OCI-LY1 (cell line): ENCODE results near the gene KCNE2.

ENCODE experiments used
- H2AFZ ChIP-seq: fragments of 200-600 bp; sonication (generic), shearing (Covaris generic); 2 replicates; pipeline ENCODE4 v1.6.0; 2014; ENCODE audit warnings: antibody characterized with exemption, mild to moderate bottlenecking, low read length
- H3F3A ChIP-seq: fragments of 200-600 bp; sonication (generic), shearing (Covaris generic); 2 replicates; pipeline ENCODE4 v1.6.0; 2014; ENCODE audit warnings: mild to moderate bottlenecking, antibody characterized with exemption, low read length, moderate library complexity; ENCODE audit not compliant: insufficient read depth
- H3K27ac ChIP-seq: fragments of 200-600 bp; sonication (generic); 2 replicates; pipeline ENCODE4 v1.5.1; 2014; ENCODE audit warnings: low read length, mixed run types, mild to moderate bottlenecking, low read depth; ENCODE audit not compliant: poor library complexity, severe bottlenecking
- H3K27me3 ChIP-seq: fragments of 200-600 bp; sonication (generic); 2 replicates; pipeline ENCODE4 v1.6.0; 2014; ENCODE audit warnings: antibody characterized with exemption, mild to moderate bottlenecking, low read length, moderate library complexity; ENCODE audit not compliant: insufficient read depth
- H3K36me3 ChIP-seq: fragments of 200-600 bp; sonication (generic); 2 replicates; pipeline ENCODE4 v1.6.1; 2014; ENCODE audit warnings: mild to moderate bottlenecking, antibody characterized with exemption, low read length, moderate library complexity, mixed read lengths; ENCODE audit not compliant: insufficient read depth
- H3K4me1 ChIP-seq: fragments of 200-600 bp; sonication (generic); 2 replicates; pipeline ENCODE4 v1.5.1; 2014; ENCODE audit warnings: mild to moderate bottlenecking, low read length, moderate library complexity; ENCODE audit not compliant: insufficient read depth, severe bottlenecking
- H3K4me2 ChIP-seq: fragments of 200-600 bp; sonication (generic), shearing (Covaris generic); 2 replicates; pipeline ENCODE4 v1.6.1; 2014; ENCODE audit warnings: low read length
- H3K4me3 ChIP-seq: fragments of 200-600 bp; sonication (generic); 2 replicates; pipeline ENCODE4 v1.5.1; 2014; ENCODE audit warnings: low read length, low read depth, mild to moderate bottlenecking, mixed read lengths; ENCODE audit not compliant: poor library complexity, severe bottlenecking
- H3K79me2 ChIP-seq: fragments of 200-600 bp; shearing (Covaris generic); 2 replicates; pipeline ENCODE4 v1.6.1; 2016; ENCODE audit warnings: mixed run types, low read length, mixed read lengths; ENCODE audit not compliant: insufficient read depth
- H3K9ac ChIP-seq: fragments of 200-600 bp; sonication (generic), shearing (Covaris generic); 2 replicates; pipeline ENCODE4 v1.6.1; 2014; ENCODE audit warnings: mild to moderate bottlenecking, low read length, mixed read lengths
- H3K9me2 ChIP-seq: fragments of 200-600 bp; sonication (generic), shearing (Covaris generic); 2 replicates; pipeline ENCODE4 v1.6.1; 2014; ENCODE audit warnings: low read depth, mild to moderate bottlenecking, low read length, mixed read lengths
- H3K9me3 ChIP-seq: fragments of 200-600 bp; shearing (Covaris generic); 2 replicates; pipeline ENCODE4 v1.6.1; 2014; ENCODE audit warnings: low read length, mixed read lengths
- H4K20me1 ChIP-seq: fragments of 200-600 bp; sonication (generic), shearing (Covaris generic); 2 replicates; pipeline ENCODE4 v1.6.0; 2016; ENCODE audit warnings: mild to moderate bottlenecking, low read length; ENCODE audit not compliant: insufficient read depth
- EZH2 ChIP-seq: fragments of 200-600 bp; sonication (generic), shearing (Covaris generic); IDR thresholded peaks from 2 replicates; pipeline ENCODE4 v1.8.0; 2017; ENCODE audit warnings: borderline replicate concordance, mixed run types, mild to moderate bottlenecking, antibody characterized with exemption, low read length, moderate library complexity, mixed read lengths
- TF ChIP-seq, protein P1 (sequence below): fragments of 200-600 bp; sonication (generic), shearing (Covaris generic); IDR thresholded peaks from 2 replicates; pipeline ENCODE4 v1.5.1; 2017; ENCODE audit warnings: mild to moderate bottlenecking, antibody characterized with exemption, low read length, moderate library complexity, mixed read lengths

KCNE2 gene

DNA sequence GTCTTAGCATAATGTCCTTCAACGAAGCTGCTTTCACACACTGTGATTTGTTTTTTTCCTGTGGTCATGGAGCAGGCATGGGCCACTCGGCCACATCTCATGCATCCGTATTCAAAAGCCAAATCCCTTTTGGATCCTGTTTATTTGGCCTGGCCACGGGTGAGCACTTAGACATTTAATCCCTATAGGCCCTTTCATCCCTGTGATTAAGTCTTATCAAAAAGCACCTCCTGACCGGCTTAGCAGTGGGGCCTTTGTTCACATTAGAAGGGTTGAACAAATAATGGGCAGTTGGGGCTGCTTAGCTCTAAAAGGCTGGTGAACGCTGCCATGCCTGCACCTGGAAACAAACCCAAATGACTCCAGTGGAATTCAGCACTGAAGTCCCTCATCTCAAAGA lies 2.0 kb downstream of the KCNE2 start:
- no peak overlapping the region for H3K4me2 ChIP-seq
- no peaks in the 10 kb centered on the region for H3F3A ChIP-seq
- H3K9ac ChIP-seq, result no peak overlapping the region
- no peaks in the 10 kb centered on the region for H4K20me1 ChIP-seq
- peaks cover 14% of the 10 kb centered on the region for H3K4me1 ChIP-seq
- H3K4me3 ChIP-seq, result no peak overlapping the region
- H3K9me3 ChIP-seq, result no peaks in the 10 kb centered on the region
- H3K27ac ChIP-seq, result no peak overlapping the region
- H3K36me3 ChIP-seq, result no peaks in the 10 kb centered on the region
- H3K27me3 ChIP-seq, result no peaks in the 10 kb centered on the region
- TF ChIP-seq, protein P1, sequence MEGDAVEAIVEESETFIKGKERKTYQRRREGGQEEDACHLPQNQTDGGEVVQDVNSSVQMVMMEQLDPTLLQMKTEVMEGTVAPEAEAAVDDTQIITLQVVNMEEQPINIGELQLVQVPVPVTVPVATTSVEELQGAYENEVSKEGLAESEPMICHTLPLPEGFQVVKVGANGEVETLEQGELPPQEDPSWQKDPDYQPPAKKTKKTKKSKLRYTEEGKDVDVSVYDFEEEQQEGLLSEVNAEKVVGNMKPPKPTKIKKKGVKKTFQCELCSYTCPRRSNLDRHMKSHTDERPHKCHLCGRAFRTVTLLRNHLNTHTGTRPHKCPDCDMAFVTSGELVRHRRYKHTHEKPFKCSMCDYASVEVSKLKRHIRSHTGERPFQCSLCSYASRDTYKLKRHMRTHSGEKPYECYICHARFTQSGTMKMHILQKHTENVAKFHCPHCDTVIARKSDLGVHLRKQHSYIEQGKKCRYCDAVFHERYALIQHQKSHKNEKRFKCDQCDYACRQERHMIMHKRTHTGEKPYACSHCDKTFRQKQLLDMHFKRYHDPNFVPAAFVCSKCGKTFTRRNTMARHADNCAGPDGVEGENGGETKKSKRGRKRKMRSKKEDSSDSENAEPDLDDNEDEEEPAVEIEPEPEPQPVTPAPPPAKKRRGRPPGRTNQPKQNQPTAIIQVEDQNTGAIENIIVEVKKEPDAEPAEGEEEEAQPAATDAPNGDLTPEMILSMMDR, result no peak
- TF ChIP-seq EZH2, result no peak
- no peaks in the 10 kb centered on the region for H3K9me2 ChIP-seq
- H2AFZ ChIP-seq, result no peak overlapping the region
- no peaks in the 10 kb centered on the region for H3K79me2 ChIP-seq

DNA sequence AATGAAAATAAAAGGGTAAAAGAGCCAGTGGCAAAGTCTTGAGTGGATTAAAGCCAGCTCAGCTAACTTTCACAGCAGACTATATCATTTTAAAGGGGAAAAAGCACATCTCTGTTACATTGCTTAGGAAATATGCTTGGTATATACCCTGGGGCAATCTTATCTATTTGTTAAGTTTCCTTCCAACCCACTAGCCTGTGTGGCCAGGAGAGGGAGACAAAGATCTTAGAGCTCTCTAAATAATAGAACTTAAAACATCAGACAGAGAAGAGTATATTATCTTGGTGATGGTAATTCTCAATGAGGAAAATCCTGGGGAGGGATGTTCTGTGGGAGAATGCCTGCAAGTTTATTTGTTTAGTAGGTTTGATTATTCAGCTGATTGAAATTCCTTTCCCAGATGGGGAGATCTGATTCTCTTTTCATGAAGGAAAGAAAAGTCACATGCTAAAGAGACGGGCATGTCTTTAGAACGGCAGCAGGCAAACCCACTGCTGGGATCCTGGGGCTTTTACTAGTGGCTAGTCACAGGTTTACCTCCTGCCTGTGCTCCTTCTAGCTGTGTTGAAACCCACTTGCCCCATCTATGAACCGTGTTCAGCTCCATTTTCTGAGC lies 3.6 kb downstream of the KCNE2 start:
- Histone ChIP-seq H3F3A (no peaks in the 10 kb centered on the region), H3K27ac (no peak overlapping the region), H3K36me3 (no peaks in the 10 kb centered on the region), H3K79me2 (no peaks in the 10 kb centered on the region), H3K9me2 (no peaks in the 10 kb centered on the region), H2AFZ (no peak overlapping the region), H3K27me3 (no peaks in the 10 kb centered on the region), H3K9ac (no peak overlapping the region), H3K4me1 (no peaks in the 10 kb centered on the region), H3K4me2 (no peak overlapping the region), H3K9me3 (no peaks in the 10 kb centered on the region), H3K4me3 (no peak overlapping the region), H4K20me1 (no peaks in the 10 kb centered on the region)
- TF ChIP-seq, protein P1, result peak; percentile 74
- no peak for TF ChIP-seq EZH2

DNA sequence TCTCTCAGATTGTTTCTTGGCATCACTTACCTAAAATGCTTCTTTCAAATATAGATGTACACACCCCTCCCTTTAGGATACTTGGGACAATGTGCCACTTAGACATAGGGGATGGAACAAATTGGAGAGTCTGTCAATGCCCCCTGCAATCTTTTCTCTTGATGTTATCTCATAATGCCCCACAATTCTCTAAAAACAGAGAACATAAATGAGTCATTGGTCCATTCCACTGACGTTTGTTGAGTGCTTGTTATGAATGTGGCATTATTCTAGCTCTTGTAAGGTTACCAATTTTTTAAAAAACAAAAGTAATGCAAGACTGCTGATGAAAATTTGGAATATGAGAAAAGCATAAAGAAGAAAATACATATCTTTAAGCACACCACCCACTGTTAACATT lies 5.9 kb downstream of the KCNE2 start:
- Histone ChIP-seq H3K27me3 (no peaks in the 10 kb centered on the region), H2AFZ (no peak overlapping the region), H3K79me2 (no peaks in the 10 kb centered on the region), H3K9ac (no peak overlapping the region), H3K27ac (no peak overlapping the region), H3K4me1 (no peaks in the 10 kb centered on the region), H4K20me1 (no peaks in the 10 kb centered on the region), H3K9me2 (no peaks in the 10 kb centered on the region), H3K4me2 (no peak overlapping the region), H3F3A (no peaks in the 10 kb centered on the region), H3K4me3 (no peak overlapping the region), H3K9me3 (no peaks in the 10 kb centered on the region), H3K36me3 (no peaks in the 10 kb centered on the region)
- TF ChIP-seq EZH2, result no peak
- TF ChIP-seq, protein P1, result no peak
